Naive thymus-derived CD4-positive, alpha-beta T cell (primary cell): ENCODE measurements around the gene SHISA7. TPM values are rescaled to one million over a fixed set of nuclear protein-coding genes. Genes with fewer than 3 reads are reported as not detected.

ENCODE experiments used
- ATAC-seq: fragments of 150-1000 bp; cut with Tn5 transposase; 2 replicates; pipeline ENCODE4 v1.10.0; 2021; ENCODE audit warnings: mild to moderate bottlenecking, moderate library complexity
- CTCF ChIA-PET: fragments of 350-600 bp; sonication (Branson Sonifier 250); formaldehyde crosslinking; loops from one replicate; lab custom pipeline; 2021; ENCODE audit warnings: antibody characterized with exemption; lab: Charles Lee
- POLR2A ChIA-PET: fragments of 350-600 bp; sonication (Branson Sonifier 250); formaldehyde crosslinking; loops from one replicate; lab custom pipeline; 2021; ENCODE audit warnings: antibody characterized with exemption, inconsistent platforms; lab: Charles Lee
- DNase-seq, 9 donors: peaks; one replicate each; pipeline versions ENCODE4 v3.0.0 to v3.0.0-alpha.2; 2020 to 2022; ENCODE audit warnings: mixed read lengths in 1 of 9
- H3K27ac ChIP-seq: one replicate; pipeline ENCODE4 v1.7.0; 2013; ENCODE audit warnings: mild to moderate bottlenecking, low read depth, low read length, moderate library complexity
- H3K27me3 ChIP-seq, 2 donors: one replicate each; pipeline ENCODE4 v1.7.0; 2013; ENCODE audit warnings: low read length in 2 of 2, mild to moderate bottlenecking in 2 of 2, moderate library complexity in 2 of 2; ENCODE audit not compliant: control insufficient read depth in 2 of 2, insufficient read depth in 2 of 2
- H3K36me3 ChIP-seq, 3 experiments: 1 replicate in 2 of 3; 2 replicates in 1 of 3; pipeline ENCODE4 v1.7.0; 2013; ENCODE audit warnings: low read length in 3 of 3, mild to moderate bottlenecking in 3 of 3, moderate library complexity in 1 of 3; ENCODE audit not compliant: insufficient read depth in 3 of 3, control insufficient read depth in 2 of 3
- H3K4me1 ChIP-seq, 2 donors: one replicate each; pipeline ENCODE4 v1.7.0; 2013; ENCODE audit warnings: low read length in 2 of 2, mild to moderate bottlenecking in 2 of 2, moderate library complexity in 1 of 2; ENCODE audit not compliant: control insufficient read depth in 2 of 2, insufficient read depth in 2 of 2
- H3K4me3 ChIP-seq: 2 replicates; pipeline ENCODE4 v1.7.0; 2013; ENCODE audit warnings: mild to moderate bottlenecking, low read length
- H3K9me3 ChIP-seq, 3 experiments: 1 replicate in 2 of 3; 2 replicates in 1 of 3; pipeline ENCODE4 v1.7.0; 2013; ENCODE audit warnings: low read length in 3 of 3; ENCODE audit not compliant: control insufficient read depth in 2 of 3
- H3K27ac Mint-ChIP-seq, 9 donors: one replicate each; pipeline ENCODE4 v1.8.0; 2020 to 2022; ENCODE audit warnings: mixed read lengths in 9 of 9, mild to moderate bottlenecking in 8 of 9, moderate library complexity in 5 of 9, inconsistent platforms in 2 of 9
- H3K27me3 Mint-ChIP-seq, 5 donors: one replicate each; pipeline ENCODE4 v1.8.0; 2021 to 2022; ENCODE audit warnings: mixed read lengths in 5 of 5, mild to moderate bottlenecking in 1 of 5
- H3K36me3 Mint-ChIP-seq, 5 donors: one replicate each; pipeline ENCODE4 v1.8.0; 2020 to 2022; ENCODE audit warnings: mixed read lengths in 5 of 5, mild to moderate bottlenecking in 3 of 5, inconsistent platforms in 1 of 5
- H3K4me1 Mint-ChIP-seq, 7 donors: one replicate each; pipeline ENCODE4 v1.8.0; 2020 to 2022; ENCODE audit warnings: mixed read lengths in 7 of 7, mild to moderate bottlenecking in 3 of 7, inconsistent platforms in 1 of 7
- H3K4me3 Mint-ChIP-seq, 10 donors: one replicate each; pipeline ENCODE4 v1.8.0; 2020 to 2022; ENCODE audit warnings: mild to moderate bottlenecking in 10 of 10, mixed read lengths in 10 of 10, moderate library complexity in 6 of 10, inconsistent platforms in 2 of 10
- H3K9me3 Mint-ChIP-seq, 11 donors: one replicate each; pipeline ENCODE4 v1.8.0; 2020 to 2022; ENCODE audit warnings: mixed read lengths in 11 of 11, mild to moderate bottlenecking in 4 of 11, inconsistent platforms in 1 of 11, moderate library complexity in 1 of 11
- intact Hi-C, 2 donors: fragments of 100-400 bp; cut with micrococcal nuclease; formaldehyde crosslinking; loops; one replicate each; pipeline ENCODE4 v1.15.1; 2023
- polyA plus RNA-seq, 2 donors: library from polyadenylated mRNA; unstranded; fragments of 300-500 nt; fragmentation: Illumina TruSeq; gene quantifications; one replicate each; pipeline ENCODE4 v1.2.3, GENCODE V29; 2021
- total RNA-seq, 6 experiments: library from RNA in 5 of 6; stranded (reverse) in 5 of 6; gene quantifications; 1 replicate in 5 of 6; 2 replicates in 1 of 6; pipeline ENCODE4 v1.2.3 and lab custom pipeline; 2021 to 2026

SHISA7 gene
- total and polyA plus RNA-seq, 7 experiments from 2014 or later, result not detected

DNA sequence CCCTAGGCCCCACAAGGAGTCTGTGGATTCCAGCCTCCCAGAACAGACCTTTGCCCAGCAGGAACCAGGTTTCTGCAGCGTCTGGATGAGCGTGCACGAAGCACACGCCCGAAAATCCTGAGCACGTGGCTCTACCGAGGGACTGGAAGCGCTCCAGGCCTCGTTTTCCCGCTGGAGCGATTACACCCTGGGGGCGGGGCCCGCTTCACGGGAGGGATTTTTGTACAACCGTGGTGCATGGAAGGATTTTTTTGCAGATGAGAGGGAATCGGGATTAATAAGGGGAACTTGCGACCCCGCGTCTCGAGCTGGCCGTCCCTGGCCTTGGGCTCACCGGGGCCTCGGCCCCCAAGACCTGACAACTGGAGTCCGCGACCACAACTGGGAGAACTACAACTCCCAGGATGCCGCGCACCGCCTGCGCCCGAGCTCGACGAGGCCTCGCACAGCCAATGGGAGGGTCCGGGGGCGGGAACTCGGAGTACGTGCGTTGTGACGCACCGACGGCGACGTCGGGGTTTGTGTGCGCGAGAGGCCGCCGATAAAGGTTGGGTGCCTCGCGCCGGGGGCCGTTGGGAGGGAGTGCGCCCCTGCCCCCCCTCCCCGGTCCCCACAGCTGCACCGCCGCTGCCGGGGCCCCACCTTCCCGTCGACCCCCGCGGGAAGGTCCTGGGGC, 33.1 kb upstream of the SHISA7 start, which contains the start of gene ZNF628:
Gene ZNF628 (plus strand): TSS at position 518 of the 676 bp plus-strand sequence. CDS start 3,294 bp downstream, outside the sequence.
- CTCF ChIA-PET, result interaction anchor here (0.7 to 1.9 kb wide), 5 partner anchors 16 to 130 kb away, joined by 3 to 9 read pairs (median 3); no protein-coding TSS in a partner anchor
- H3K4me1 Mint-ChIP-seq, result peaks cover 15 to 41% (median 29%) of the 10 kb centered on the region in 7 donors
- Histone ChIP-seq H3K27ac (peak within 1 kb of the TSS; percentile 90), H3K27me3 (no peaks in the 10 kb centered on the region), H3K36me3 (peaks cover 0 to 4% (median 0%) of the 10 kb centered on the region in 3 experiments), H3K4me1 (peaks cover 14 to 15% of the 10 kb centered on the region in 2 donors), H3K4me3 (peak within 1 kb of the TSS; percentile 96), H3K9me3 (no peaks in the 10 kb centered on the region)
- intact Hi-C loops, result loop anchor here (1.0 to 5.0 kb wide), 19 partner anchors 9 to 1374 kb away; partner anchors contain the start of genes FIZ1 (in 2 of the 2), HSPBP1 (in 2 of the 2), ISOC2 (in 2 of the 2) and KMT5C (in 2 of the 2)
- H3K4me3 Mint-ChIP-seq, result peak within 1 kb of the TSS; percentile 83 to 93 (median 90)
- DNase-seq (peak; percentile 88 to 98 (median 96)), ATAC-seq (peak; percentile 96)
- no peaks in the 10 kb centered on the region for H3K27me3 Mint-ChIP-seq
- POLR2A ChIA-PET, result interaction anchor here (0.5 to 3.5 kb wide), 33 partner anchors 9 to 1028 kb away, joined by 3 to 29 read pairs (median 5); partner anchors contain the start of genes FIZ1, ISOC2, KMT5C and LENG8
- peaks cover 0 to 8% (median 0%) of the 10 kb centered on the region in 5 donors for H3K36me3 Mint-ChIP-seq
- peak within 1 kb of the TSS; percentile 81 to 95 (median 92) for H3K27ac Mint-ChIP-seq
- peaks cover 0 to 2% (median 0%) of the 10 kb centered on the region in 11 donors for H3K9me3 Mint-ChIP-seq

DNA sequence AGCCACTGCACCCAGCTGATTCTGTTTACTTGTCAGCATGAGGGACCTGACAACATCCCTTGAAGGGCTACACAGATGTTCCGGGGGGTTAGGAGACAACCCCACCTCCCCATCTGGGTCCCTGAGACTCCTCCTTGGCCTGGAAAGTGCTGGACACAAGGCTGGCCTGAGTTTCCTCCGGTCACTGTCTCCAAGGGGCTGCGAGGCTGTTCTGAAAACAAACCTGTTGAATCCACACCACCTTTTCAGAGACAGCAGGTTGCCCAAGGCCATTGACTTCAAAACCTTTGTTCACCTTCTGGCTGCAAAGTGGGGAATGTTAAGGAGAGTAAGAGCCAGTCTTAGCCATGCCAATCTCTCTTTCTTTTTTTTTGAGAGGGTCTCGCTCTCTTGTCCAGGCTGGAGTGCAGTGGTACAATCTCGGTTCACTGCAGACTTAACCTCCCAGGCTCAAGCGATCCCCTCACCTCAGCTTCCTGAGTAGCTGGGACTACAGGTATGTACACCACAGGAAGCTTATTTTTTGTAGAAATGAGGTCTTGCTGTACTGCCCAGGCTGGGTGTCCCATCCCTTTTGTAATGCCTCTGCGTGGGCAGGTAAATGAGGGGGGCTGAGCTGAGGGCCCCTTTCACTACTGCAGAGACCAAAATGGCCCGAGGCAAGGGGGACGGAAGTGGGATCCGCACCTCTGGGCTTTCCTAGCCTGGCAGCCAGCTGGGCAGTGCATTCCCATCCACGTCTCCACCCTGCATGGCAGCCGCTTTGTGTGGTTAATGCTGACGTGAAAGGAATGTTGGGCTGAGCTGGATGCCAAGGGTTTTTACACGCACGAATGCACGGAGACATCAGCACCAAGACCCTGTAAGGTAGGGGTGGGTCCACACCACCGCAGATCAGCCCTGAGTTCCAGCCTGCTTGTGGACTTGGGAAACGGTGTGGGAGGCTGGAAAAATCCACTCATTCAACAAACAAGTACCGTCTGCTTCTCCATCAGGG, 31.5 kb upstream of the SHISA7 start:
- Histone ChIP-seq H3K4me3 (no peak overlapping the region), H3K36me3 (no peaks in the 10 kb centered on the region), H3K27ac (no peak overlapping the region), H3K4me1 (peaks cover 14 to 15% of the 10 kb centered on the region in 2 donors), H3K27me3 (no peaks in the 10 kb centered on the region), H3K9me3 (no peaks in the 10 kb centered on the region)
- POLR2A ChIA-PET, result interaction anchor here (0.9 to 3.5 kb wide), 4 partner anchors 10 to 173 kb away, joined by 3 to 29 read pairs (median 4); partner anchors contain the start of genes CCDC106, ISOC2, NAT14 and ZNF784
- DNase-seq (no peak), ATAC-seq (no peak)
- Mint-ChIP-seq H3K4me1 (peaks cover 15 to 33% (median 24%) of the 10 kb centered on the region in 7 donors), H3K36me3 (peaks cover 0 to 6% (median 0%) of the 10 kb centered on the region in 5 donors), H3K27me3 (no peaks in the 10 kb centered on the region), H3K4me3 (peak overlapping the region in 3 of 10 donors; percentile 47 to 83 (median 47)), H3K9me3 (no peaks in the 10 kb centered on the region), H3K27ac (no peak overlapping the region)
- intact Hi-C loops, result loop anchor here (5.0 kb wide), 2 partner anchors 467 to 1012 kb away; partner anchors contain the start of gene LENG9 (in 1 of the 2)
- CTCF ChIA-PET, result interaction anchor here (1.4 to 1.9 kb wide), 3 partner anchors 29 to 158 kb away, joined by 4 to 9 read pairs (median 5); no protein-coding TSS in a partner anchor

DNA sequence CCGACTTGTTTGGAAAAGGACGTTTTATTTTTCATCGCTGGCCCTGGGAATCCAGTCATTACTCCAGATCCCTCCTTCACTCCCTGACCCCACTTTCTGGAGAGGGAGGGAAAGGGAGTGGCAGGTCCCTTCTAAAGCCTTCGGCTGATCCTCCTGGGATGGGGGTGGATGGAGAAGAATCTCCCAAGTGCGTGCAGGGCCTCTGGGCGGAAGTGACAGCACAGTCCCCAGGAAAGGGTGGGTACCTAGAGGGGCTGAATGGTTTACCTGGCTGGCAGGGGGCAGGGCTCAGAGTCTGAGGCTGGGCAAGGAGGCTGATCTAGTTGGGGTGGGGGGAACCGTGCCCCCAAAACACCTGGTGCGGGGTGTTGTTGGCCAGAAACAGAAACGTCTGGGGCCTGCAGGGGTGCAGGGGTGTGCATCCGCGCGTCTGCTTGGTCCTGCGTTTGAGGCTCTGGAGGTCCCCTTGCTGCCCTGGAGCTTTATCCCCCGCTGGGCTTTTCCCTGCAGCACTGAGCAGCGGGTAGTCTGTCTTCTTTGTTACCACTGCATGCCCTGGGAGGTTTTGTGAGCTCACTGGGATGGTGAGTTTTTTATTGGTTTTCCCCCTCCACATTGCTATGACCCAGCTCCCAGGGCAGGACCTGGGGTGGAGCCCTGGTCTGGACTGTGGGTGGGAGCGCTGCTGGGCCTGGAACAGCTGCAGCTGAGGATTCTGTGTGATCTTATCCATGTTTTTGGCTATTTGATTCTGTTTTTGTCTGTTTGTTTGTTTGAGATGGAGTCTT, 30.3 kb upstream of the SHISA7 start:
- intact Hi-C loops, result no loop called here
- no peaks in the 10 kb centered on the region for H3K36me3 ChIP-seq
- H3K9me3 ChIP-seq, result no peaks in the 10 kb centered on the region
- no peaks in the 10 kb centered on the region for H3K27me3 Mint-ChIP-seq
- peak overlapping the region in 1 of 9 donors; percentile 10 for H3K27ac Mint-ChIP-seq
- H3K4me3 Mint-ChIP-seq, result no peak overlapping the region
- H3K4me1 Mint-ChIP-seq, result peaks cover 6 to 21% (median 12%) of the 10 kb centered on the region in 7 donors
- no peaks in the 10 kb centered on the region for H3K27me3 ChIP-seq
- H3K4me3 ChIP-seq, result no peak overlapping the region
- H3K4me1 ChIP-seq, result peaks cover 14 to 15% of the 10 kb centered on the region in 2 donors
- H3K27ac ChIP-seq, result no peak overlapping the region
- DNase-seq, result no peak
- ChIA-PET CTCF (interaction anchor here (0.5 to 1.5 kb wide), 3 partner anchors 30 to 331 kb away, joined by 3 to 5 read pairs (median 4); no protein-coding TSS in a partner anchor), POLR2A (interaction anchor here (1.4 kb wide), 1 partner anchor 158 kb away, joined by 3 read pairs; no protein-coding TSS in a partner anchor)
- ATAC-seq, result no peak
- no peaks in the 10 kb centered on the region for H3K9me3 Mint-ChIP-seq
- H3K36me3 Mint-ChIP-seq, result no peaks in the 10 kb centered on the region

DNA sequence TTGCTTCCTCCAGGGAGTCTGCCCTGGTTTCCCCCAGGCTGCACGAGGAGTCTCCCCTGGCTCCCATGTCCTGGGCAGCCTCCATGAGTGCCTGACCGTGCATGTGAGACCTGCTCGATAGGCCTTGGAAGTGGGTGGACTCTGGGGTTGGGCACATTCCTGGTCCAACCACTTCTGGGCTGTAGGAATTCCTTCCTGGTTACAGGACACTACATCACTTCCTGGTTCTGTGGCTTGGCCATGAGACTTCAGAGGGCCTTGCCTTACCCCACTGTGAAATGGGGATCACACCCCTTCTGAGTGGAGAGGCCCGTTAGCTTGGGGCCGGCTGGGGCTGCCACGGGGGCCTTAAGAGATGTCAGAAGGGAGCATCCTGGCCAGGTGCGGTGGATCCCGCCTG, 29.4 kb upstream of the SHISA7 start:
- Histone ChIP-seq H3K4me1 (peaks cover 7 to 10% of the 10 kb centered on the region in 2 donors), H3K9me3 (no peaks in the 10 kb centered on the region), H3K36me3 (no peaks in the 10 kb centered on the region), H3K4me3 (no peak overlapping the region), H3K27me3 (no peaks in the 10 kb centered on the region), H3K27ac (no peak overlapping the region)
- ChIA-PET CTCF (no interaction called here), POLR2A (interaction anchor here (1.4 kb wide), 1 partner anchor 159 kb away, joined by 3 read pairs; no protein-coding TSS in a partner anchor)
- H3K27me3 Mint-ChIP-seq, result no peaks in the 10 kb centered on the region
- no peak for DNase-seq
- H3K4me3 Mint-ChIP-seq, result no peak overlapping the region
- intact Hi-C loops, result no loop called here
- no peak for ATAC-seq
- H3K4me1 Mint-ChIP-seq, result peaks cover 0 to 13% (median 6%) of the 10 kb centered on the region in 7 donors
- H3K36me3 Mint-ChIP-seq, result no peaks in the 10 kb centered on the region
- no peak overlapping the region for H3K27ac Mint-ChIP-seq
- no peaks in the 10 kb centered on the region for H3K9me3 Mint-ChIP-seq

DNA sequence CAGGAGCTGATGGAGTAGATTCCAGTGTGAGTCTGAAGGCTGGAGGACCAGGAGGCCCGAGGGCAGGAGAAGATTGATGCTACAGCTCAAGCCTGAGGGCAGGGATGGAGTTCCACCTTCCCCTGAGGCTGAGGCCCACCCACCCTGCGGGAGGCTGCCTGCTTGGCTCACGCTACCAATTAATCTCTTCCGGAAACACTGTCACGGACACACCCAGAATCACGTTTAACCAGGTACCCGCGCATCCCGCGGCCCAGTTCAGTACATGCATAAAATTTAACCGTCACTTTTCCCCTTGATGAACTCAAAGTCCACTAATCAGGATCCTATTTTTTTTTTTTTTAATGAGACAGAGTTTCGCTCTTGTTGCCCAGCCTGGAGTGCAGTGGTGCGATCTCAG, 28.2 kb upstream of the SHISA7 start:
- Histone ChIP-seq H3K36me3 (no peaks in the 10 kb centered on the region), H3K27me3 (no peaks in the 10 kb centered on the region), H3K4me3 (no peak overlapping the region), H3K4me1 (peaks cover 4 to 6% of the 10 kb centered on the region in 2 donors), H3K9me3 (no peaks in the 10 kb centered on the region), H3K27ac (no peak overlapping the region)
- CTCF ChIA-PET, result interaction anchor here (0.9 kb wide), 1 partner anchor 33 kb away, joined by 7 read pairs; no protein-coding TSS in a partner anchor
- DNase-seq (no peak), ATAC-seq (no peak)
- POLR2A ChIA-PET, result no interaction called here
- no peaks in the 10 kb centered on the region for H3K36me3 Mint-ChIP-seq
- H3K27me3 Mint-ChIP-seq, result peaks cover 0 to 3% (median 0%) of the 10 kb centered on the region in 5 donors
- no peak overlapping the region for H3K4me3 Mint-ChIP-seq
- intact Hi-C loops, result no loop called here
- peaks cover 0 to 1% (median 0%) of the 10 kb centered on the region in 11 donors for H3K9me3 Mint-ChIP-seq
- no peak overlapping the region for H3K27ac Mint-ChIP-seq
- peaks cover 0 to 11% (median 3%) of the 10 kb centered on the region in 7 donors for H3K4me1 Mint-ChIP-seq
